Fibroblast of pulmonary artery (primary cell): ENCODE data around the gene TBCE.

Experiments used
- DNase-seq: peaks from one replicate; pipeline ENCODE4 v3.0.0-alpha.2; 2010; ENCODE audit warnings: low read depth
- H3K4me3 ChIP-seq: replicated peaks from 2 replicates; pipeline ENCODE4 v1.5.1; 2011; ENCODE audit warnings: low read depth, mild to moderate bottlenecking, control low read depth, low read length, moderate library complexity
- CTCF ChIP-seq: IDR thresholded peaks from 2 replicates; pipeline ENCODE4 v1.5.1; 2011; ENCODE audit warnings: mild to moderate bottlenecking, control low read depth, low read length, inconsistent platforms; ENCODE audit errors: missing control alignments

The TBCE gene

DNA sequence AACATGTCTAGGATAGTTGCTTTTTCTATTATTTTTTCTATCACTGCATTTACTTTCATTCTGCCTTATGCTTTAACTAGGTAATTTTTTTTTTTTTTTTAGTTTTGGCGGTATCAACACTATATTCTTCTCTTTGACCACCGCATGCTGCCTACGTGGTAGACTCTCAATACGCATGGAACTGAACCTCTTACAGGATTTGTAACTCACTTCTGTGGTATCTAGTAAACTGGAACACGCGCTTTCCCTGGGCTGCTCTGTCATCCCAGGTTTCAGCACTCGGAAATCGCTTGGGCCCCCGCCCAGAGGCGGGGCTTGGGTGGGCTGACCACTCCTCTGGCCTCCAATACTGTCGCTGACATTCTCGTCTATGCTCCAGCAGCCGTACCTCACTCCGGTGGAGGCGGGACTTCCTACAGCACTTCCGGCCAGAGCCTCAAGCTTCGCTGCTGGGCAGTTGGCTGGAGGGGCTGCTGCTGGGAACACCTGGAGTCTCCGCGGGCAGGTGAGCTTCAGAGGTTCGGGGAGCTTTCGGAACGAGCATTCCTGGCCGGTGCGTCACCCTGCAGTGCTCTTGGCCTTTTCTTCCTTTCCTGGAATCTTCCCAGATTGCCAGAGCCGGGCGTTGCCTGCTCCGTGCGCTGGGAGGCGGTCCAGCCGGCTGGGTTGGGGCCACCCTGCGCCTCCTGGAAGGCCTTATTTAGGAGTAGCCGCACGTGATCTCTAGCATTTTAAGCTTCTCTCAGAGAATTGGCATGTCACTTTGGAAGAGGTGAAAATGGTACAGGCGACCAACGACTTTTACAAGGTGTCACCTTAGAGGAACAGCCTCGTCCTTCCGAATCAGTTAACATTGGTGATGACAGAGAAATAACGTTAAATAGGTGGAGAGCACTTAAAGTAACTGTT, at the start of gene TBCE:
Gene TBCE (plus strand): TSS at position 428 of the 909 bp plus-strand sequence. CDS start 12,623 bp downstream, outside the sequence.
- DNase-seq: peak; percentile 98
- peak within 1 kb of the TSS; percentile 89 for H3K4me3 ChIP-seq
- no peak for TF ChIP-seq CTCF

- TF ChIP-seq CTCF: no peak
- no peak for DNase-seq
- H3K4me3 ChIP-seq: no peak overlapping the region
Observed at GRCh38 chr1:235319255-235319654, 48.0 kb upstream of the TBCE start.

GRCh38 chr1:235320521-235321179, 46.6 kb upstream of the TBCE start:
- TF ChIP-seq CTCF: no peak
- DNase-seq: no peak
- H3K4me3 ChIP-seq: no peak overlapping the region

- H3K4me3 ChIP-seq: no peak overlapping the region
- no peak for TF ChIP-seq CTCF
- DNase-seq: no peak
Observed at GRCh38 chr1:235324296-235324695, 42.9 kb upstream of the TBCE start.

GRCh38 chr1:235325139-235325538, 42.1 kb upstream of the TBCE start:
- TF ChIP-seq CTCF: no peak

DNA sequence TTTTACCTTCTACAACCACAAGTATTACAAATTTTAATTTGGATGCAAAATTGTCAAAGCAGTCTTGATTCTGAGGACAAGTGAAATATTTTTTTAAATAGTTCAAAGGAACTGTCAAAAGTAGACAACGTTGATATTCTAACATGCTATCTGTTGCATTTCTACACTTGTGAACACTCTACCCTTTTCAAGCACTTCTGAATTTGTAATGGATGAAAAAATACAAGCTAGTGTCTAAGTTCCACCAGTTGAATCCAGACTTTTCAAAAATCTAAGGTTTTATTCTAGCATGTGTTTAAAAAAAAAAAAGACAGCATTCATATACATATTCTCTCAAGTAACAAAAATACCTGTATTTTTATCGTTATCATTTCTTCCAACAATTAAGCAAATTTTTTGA, 41.4 kb upstream of the TBCE start:
- DNase-seq: no peak
- TF ChIP-seq CTCF: no peak
- peak overlapping the region; percentile 94 for H3K4me3 ChIP-seq

More at GRCh38 chr1:235325139-235325538, 42.1 kb upstream of the TBCE start:
- no peak for DNase-seq
- H3K4me3 ChIP-seq: peak overlapping the region; percentile 94
